HepG2 (cell line): Measurements from ENCODE around the gene SNX9. TPM values are rescaled to one million over a fixed set of nuclear protein-coding genes. Genes with fewer than 3 reads are reported as not detected.

Experiments
- ADNP ChIP-seq: sonication (generic); formaldehyde crosslinking; IDR thresholded peaks from 2 replicates; pipeline ENCODE4 v1.4.0; 2020; ENCODE audit warnings: missing genetic modification reagents
- ATF5 ChIP-seq: sonication (generic); formaldehyde crosslinking; IDR thresholded peaks from 2 replicates; pipeline ENCODE4 v1.4.0; 2020; ENCODE audit warnings: mild to moderate bottlenecking, low read depth, missing genetic modification reagents
- FOXM1 ChIP-seq: sonication (generic); formaldehyde crosslinking; IDR thresholded peaks from 2 replicates; pipeline ENCODE4 v1.5.0; 2020; ENCODE audit warnings: missing genetic modification reagents
- GLI4 ChIP-seq: sonication (generic); formaldehyde crosslinking; IDR thresholded peaks from 2 replicates; pipeline ENCODE4 v1.5.1; 2020; ENCODE audit warnings: missing genetic modification reagents, mild to moderate bottlenecking, moderate library complexity, borderline replicate concordance
- GTF3A ChIP-seq: sonication (generic); formaldehyde crosslinking; conservative IDR thresholded peaks from 2 replicates; pipeline ENCODE4 v1.4.0; 2020; ENCODE audit warnings: mild to moderate bottlenecking, missing genetic modification reagents
- GZF1 ChIP-seq: sonication (generic); formaldehyde crosslinking; IDR thresholded peaks from 2 replicates; pipeline ENCODE4 v1.5.1; 2020; ENCODE audit warnings: mild to moderate bottlenecking, missing genetic modification reagents
- KLF9 ChIP-seq: IDR thresholded peaks from 2 replicates; pipeline ENCODE4 v1.6.1; 2016; ENCODE audit warnings: low read depth
- KMT2B ChIP-seq: IDR thresholded peaks from 2 replicates; pipeline ENCODE4 v1.6.1; 2016; ENCODE audit warnings: missing genetic modification reagents, missing compliant biosample characterization
- MTA1 ChIP-seq: sonication (generic); formaldehyde crosslinking; IDR thresholded peaks from 2 replicates; pipeline ENCODE4 v1.4.0; 2020; ENCODE audit warnings: missing genetic modification reagents, mild to moderate bottlenecking, borderline replicate concordance
- MXI1 ChIP-seq: IDR thresholded peaks from 3 replicates; pipeline ENCODE4 v1.6.1; 2012; ENCODE audit warnings: low read depth, low read length, inconsistent platforms, borderline replicate concordance
- RERE ChIP-seq: IDR thresholded peaks from 2 replicates; pipeline ENCODE4 v1.6.1; 2016; ENCODE audit warnings: low read depth, missing genetic modification reagents, missing compliant biosample characterization
- SIX1 ChIP-seq: sonication (generic); formaldehyde crosslinking; IDR thresholded peaks from 2 replicates; pipeline ENCODE4 v1.4.0; 2020; ENCODE audit warnings: missing genetic modification reagents, borderline replicate concordance
- TBP ChIP-seq: sonication (generic); formaldehyde crosslinking; IDR thresholded peaks from 2 replicates; pipeline ENCODE4 v1.5.0; 2020; ENCODE audit warnings: missing genetic modification reagents
- TBX3 ChIP-seq: fragments of 450-650 bp; IDR thresholded peaks from 2 replicates; pipeline ENCODE4 v1.6.1; 2017; ENCODE audit warnings: antibody characterized with exemption, mild to moderate bottlenecking, inconsistent platforms, borderline replicate concordance
- ZBTB20 ChIP-seq: sonication (generic); formaldehyde crosslinking; IDR thresholded peaks from 2 replicates; pipeline ENCODE4 v1.8.1; 2023; ENCODE audit warnings: missing genetic modification reagents, low read depth, mild to moderate bottlenecking, borderline replicate concordance
- ZBTB7A ChIP-seq: sonication (generic); formaldehyde crosslinking; IDR thresholded peaks from 2 replicates; pipeline ENCODE4 v1.8.0; 2022; ENCODE audit warnings: mild to moderate bottlenecking, missing genetic modification reagents
- ZNF121 ChIP-seq: sonication (generic); formaldehyde crosslinking; IDR thresholded peaks from 2 replicates; pipeline ENCODE4 v1.5.0; 2020; ENCODE audit warnings: mild to moderate bottlenecking, missing genetic modification reagents
- ZNF224 ChIP-seq: sonication (generic); formaldehyde crosslinking; IDR thresholded peaks from 2 replicates; pipeline ENCODE4 v1.5.0; 2020; ENCODE audit warnings: mild to moderate bottlenecking, missing genetic modification reagents
- ZNF234 ChIP-seq: sonication (generic); formaldehyde crosslinking; conservative IDR thresholded peaks from 2 replicates; pipeline ENCODE4 v1.5.1; 2020; ENCODE audit warnings: mild to moderate bottlenecking, missing genetic modification reagents
- ZNF292 ChIP-seq: sonication (generic); formaldehyde crosslinking; IDR thresholded peaks from 2 replicates; pipeline ENCODE4 v1.8.1; 2022; ENCODE audit warnings: mild to moderate bottlenecking, low read depth, missing genetic modification reagents, borderline replicate concordance
- ZNF451 ChIP-seq: sonication (generic); formaldehyde crosslinking; IDR thresholded peaks from 2 replicates; pipeline ENCODE4 v1.5.0; 2020; ENCODE audit warnings: mild to moderate bottlenecking, missing genetic modification reagents
- ZNF598 ChIP-seq: sonication (generic); formaldehyde crosslinking; IDR thresholded peaks from 2 replicates; pipeline ENCODE4 v1.5.1; 2020; ENCODE audit warnings: mild to moderate bottlenecking, missing genetic modification reagents, borderline replicate concordance
- ZNF678 ChIP-seq: sonication (generic); formaldehyde crosslinking; IDR thresholded peaks from 2 replicates; pipeline ENCODE4 v1.4.0; 2020; ENCODE audit warnings: mild to moderate bottlenecking, missing genetic modification reagents
- polyA plus RNA-seq, 8 experiments: library from polyadenylated mRNA; depleted of rRNA in 3 of 8; stranded (reverse) in 7 of 8; unstranded in 1 of 8; fragments of >200 nt; fragmentation: Illumina TruSeq in 4 of 8; extraction: Trizol in 4 of 8; gene quantifications; 2 replicates each; pipeline versions ENCODE4 v1.2.1 to v1.2.3, GENCODE V29; 2011 to 2016; ENCODE audit warnings: low read depth in 4 of 8, missing spikeins in 1 of 8, mixed read lengths in 1 of 8; ENCODE audit not compliant: insufficient read depth in 1 of 8
- total RNA-seq, 5 experiments: library from RNA; depleted of rRNA; stranded (reverse); fragments of >200 nt; fragmentation: Illumina TruSeq; extraction: Trizol; gene quantifications; 2 replicates each; pipeline ENCODE4 v1.2.3, GENCODE V29; 2016; ENCODE audit warnings: low read depth in 1 of 5

SNX9 gene
- total and polyA plus RNA-seq, 2 of the 13 experiments (the other 11 are each of a cell fraction or from before 2014, with no cell fraction given) = 21.9 to 36.0 TPM

GRCh38 chr6:157985378-157986155 is 162.5 kb downstream of the SNX9 start (continued):
- TF ChIP-seq ZNF292 (peak; percentile 66; the same call in 1 of the 2 replicates), GZF1 (CRISPR knock-in tag) (0 out of 2 replicates have a peak, but pooled peaks have one; percentile 60), TBP (CRISPR knock-in tag) (0 out of 2 replicates have a peak, but pooled peaks have one; percentile 71), ZBTB20 (peak; percentile 77), FOXM1 (CRISPR knock-in tag) (0 out of 2 replicates have a peak, but pooled peaks have one; percentile 74), ZNF224 (CRISPR knock-in tag) (0 out of 2 replicates have a peak, but pooled peaks have one; percentile 40), ZNF234 (CRISPR knock-in tag) (no peak), TBX3 (peak; percentile 93), ATF5 (CRISPR knock-in tag) (no peak), ZNF598 (CRISPR knock-in tag) (no peak), MXI1 (peak; percentile 94), KLF9 (CRISPR knock-in tag) (peak; percentile 93), ZNF678 (CRISPR knock-in tag) (no peak; the same call in 1 of the 2 replicates), ZNF451 (CRISPR knock-in tag) (peak; percentile 78; the same call in 1 of the 2 replicates), ZBTB7A (CRISPR knock-in tag) (peak; percentile 88; the same call in 1 of the 2 replicates), MTA1 (CRISPR knock-in tag) (peak; percentile 76), SIX1 (CRISPR knock-in tag) (peak; percentile 83; the same call in 1 of the 2 replicates), ZNF121 (CRISPR knock-in tag) (peak; percentile 64), ADNP (peak; percentile 67; the same call in 1 of the 2 replicates), GLI4 (no peak), GTF3A (CRISPR knock-in tag) (peak; percentile 13; the same call in 1 of the 2 replicates), KMT2B (peak; percentile 78; the same call in 1 of the 2 replicates), RERE (CRISPR knock-in tag) (peak; percentile 96)
